Neural cell (in vitro differentiated cells): ENCODE data around the gene CHAC2.

Source experiments
- CTCF ChIP-seq: fragments of 450-650 bp; IDR thresholded peaks from 2 replicates; pipeline ENCODE4 v1.5.1; 2014; ENCODE audit warnings: antibody characterized with exemption, mild to moderate bottlenecking, moderate library complexity; ENCODE audit not compliant: poor library complexity, severe bottlenecking
- EP300 ChIP-seq: fragments of 450-650 bp; conservative IDR thresholded peaks from 2 replicates; pipeline ENCODE4 v1.6.1; 2014; ENCODE audit warnings: antibody characterized with exemption, mild to moderate bottlenecking, moderate library complexity; ENCODE audit not compliant: poor library complexity, severe bottlenecking
- EZH2 ChIP-seq: fragments of 200-600, 300-800 bp; shearing (Covaris generic), sonication (generic); IDR thresholded peaks from 2 replicates; pipeline ENCODE4 v1.6.1; 2014; ENCODE audit warnings: antibody characterized with exemption, low read length, borderline replicate concordance, mild to moderate bottlenecking; ENCODE audit not compliant: insufficient read depth, poor library complexity, severe bottlenecking
- POLR2AphosphoS5 ChIP-seq: IDR thresholded peaks from 2 replicates; pipeline ENCODE4 v1.6.1; 2012
- RAD21 ChIP-seq: fragments of 450-650 bp; conservative IDR thresholded peaks from 2 replicates; pipeline ENCODE4 v1.6.1; 2014; ENCODE audit warnings: antibody characterized with exemption, mild to moderate bottlenecking, moderate library complexity
- REST ChIP-seq: IDR thresholded peaks from 2 replicates; pipeline ENCODE4 v1.6.1; 2012; ENCODE audit warnings: borderline replicate concordance
- SMC3 ChIP-seq: fragments of 450-650 bp; conservative IDR thresholded peaks from 2 replicates; pipeline ENCODE4 v1.6.1; 2014; ENCODE audit warnings: antibody characterized with exemption, mild to moderate bottlenecking, moderate library complexity; ENCODE audit not compliant: poor library complexity
- TAF1 ChIP-seq: IDR thresholded peaks from 2 replicates; pipeline ENCODE4 v1.6.1; 2012; ENCODE audit warnings: low read depth

- no peak for TF ChIP-seq CTCF
- no peak for TF ChIP-seq SMC3
- TF ChIP-seq POLR2AphosphoS5 = no peak
- TF ChIP-seq TAF1 = no peak
- TF ChIP-seq REST = no peak
- TF ChIP-seq EP300 = no peak
- no peak for TF ChIP-seq EZH2
- TF ChIP-seq RAD21 = no peak
These were observed 45.5 kb downstream of the CHAC2 start for GRCh38 chr2:53813151-53813550.
